ENCODE results near the gene LTBP2. TPM values are rescaled to one million over a fixed set of nuclear protein-coding genes. Genes with fewer than 3 reads are reported as not detected.

Gene LTBP2
- total RNA-seq, 1 experiment from 2014 or later, result 1.5 TPM

- ATAC-seq (no peak), DNase-seq (ENCODE audit: low read depth, low spot score) (no peak)
- ChIA-PET CTCF (no interaction called here), RAD21 (ENCODE audit: low non-redundant PET in 1 of 2, low total read pairs in 2 of 2, uncharacterized antibody in 2 of 2, unreplicated experiment in 2 of 2) (interaction anchor here in 1 of 2 experiments (0.6 kb wide), 1 partner anchor 275 kb away, joined by 6 read pairs; no protein-coding TSS in a partner anchor), POLR2A (no interaction called here)
- no peak overlapping the region for H3K27ac ChIP-seq (ENCODE audit: low read depth, low read length)
- H3K4me1 ChIP-seq (ENCODE audit: control insufficient read depth in 1 of 2, insufficient read depth in 2 of 2, low read length in 2 of 2), result no peaks in the 10 kb centered on the region
- BruUV-seq (replicated peaks), result no TSS peak
- intact Hi-C loops (cut with micrococcal nuclease), result no loop called here
- H3K36me3 ChIP-seq (ENCODE audit: control insufficient read depth in 1 of 2, insufficient read depth in 2 of 2, low read length in 2 of 2), result no peaks in the 10 kb centered on the region
- H3K9me3 ChIP-seq (ENCODE audit: control insufficient read depth in 1 of 2, insufficient read depth in 1 of 2, low read depth in 1 of 2, low read length in 2 of 2), result no peaks in the 10 kb centered on the region
- no peaks in the 10 kb centered on the region for H3K79me2 ChIP-seq (ENCODE audit: insufficient read depth, low read length)
- no peak overlapping the region for H2AFZ ChIP-seq (ENCODE audit: low read depth, low read length, poor library complexity, severe bottlenecking)
- H3K9ac ChIP-seq (ENCODE audit: low read length), result no peak overlapping the region
- no peaks in the 10 kb centered on the region for H3K9me2 ChIP-seq (ENCODE audit: insufficient read depth)
- H3K4me3 ChIP-seq (replicated peaks in 1 of 2; ENCODE audit: low read depth in 1 of 2, low read length in 2 of 2), result no peak overlapping the region
- no peak overlapping the region for H3K4me2 ChIP-seq (ENCODE audit: low read length)
- H3K27me3 ChIP-seq (ENCODE audit: insufficient read depth, low read length), result no peaks in the 10 kb centered on the region
- TF ChIP-seq EZH2phosphoT487 (IDR thresholded peaks at IDR 0.05; ENCODE audit: borderline replicate concordance), result no peak
- no peak for TF ChIP-seq ELF1 (IDR thresholded peaks at IDR 0.05; ENCODE audit: borderline replicate concordance, low read depth)
- no peak for TF ChIP-seq JUND (IDR thresholded peaks at IDR 0.05)
- TF ChIP-seq EZH2 (IDR thresholded peaks at IDR 0.05), result no peak
- TF ChIP-seq, protein P1, sequence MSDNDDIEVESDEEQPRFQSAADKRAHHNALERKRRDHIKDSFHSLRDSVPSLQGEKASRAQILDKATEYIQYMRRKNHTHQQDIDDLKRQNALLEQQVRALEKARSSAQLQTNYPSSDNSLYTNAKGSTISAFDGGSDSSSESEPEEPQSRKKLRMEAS (IDR thresholded peaks at IDR 0.05), result no peak
- TF ChIP-seq CEBPB (IDR thresholded peaks at IDR 0.05; ENCODE audit: low read depth), result no peak
- TF ChIP-seq YY1 (IDR thresholded peaks at IDR 0.05; ENCODE audit: extremely low read depth, insufficient replicate concordance, low read depth, low read length), result no peak
- no peak for TF ChIP-seq ZFX (IDR thresholded peaks at IDR 0.05)
- no peak for TF ChIP-seq POLR2A (IDR thresholded peaks at IDR 0.05; ENCODE audit: borderline replicate concordance, extremely low read depth, insufficient read depth, insufficient read length)
- TF ChIP-seq, protein P2, sequence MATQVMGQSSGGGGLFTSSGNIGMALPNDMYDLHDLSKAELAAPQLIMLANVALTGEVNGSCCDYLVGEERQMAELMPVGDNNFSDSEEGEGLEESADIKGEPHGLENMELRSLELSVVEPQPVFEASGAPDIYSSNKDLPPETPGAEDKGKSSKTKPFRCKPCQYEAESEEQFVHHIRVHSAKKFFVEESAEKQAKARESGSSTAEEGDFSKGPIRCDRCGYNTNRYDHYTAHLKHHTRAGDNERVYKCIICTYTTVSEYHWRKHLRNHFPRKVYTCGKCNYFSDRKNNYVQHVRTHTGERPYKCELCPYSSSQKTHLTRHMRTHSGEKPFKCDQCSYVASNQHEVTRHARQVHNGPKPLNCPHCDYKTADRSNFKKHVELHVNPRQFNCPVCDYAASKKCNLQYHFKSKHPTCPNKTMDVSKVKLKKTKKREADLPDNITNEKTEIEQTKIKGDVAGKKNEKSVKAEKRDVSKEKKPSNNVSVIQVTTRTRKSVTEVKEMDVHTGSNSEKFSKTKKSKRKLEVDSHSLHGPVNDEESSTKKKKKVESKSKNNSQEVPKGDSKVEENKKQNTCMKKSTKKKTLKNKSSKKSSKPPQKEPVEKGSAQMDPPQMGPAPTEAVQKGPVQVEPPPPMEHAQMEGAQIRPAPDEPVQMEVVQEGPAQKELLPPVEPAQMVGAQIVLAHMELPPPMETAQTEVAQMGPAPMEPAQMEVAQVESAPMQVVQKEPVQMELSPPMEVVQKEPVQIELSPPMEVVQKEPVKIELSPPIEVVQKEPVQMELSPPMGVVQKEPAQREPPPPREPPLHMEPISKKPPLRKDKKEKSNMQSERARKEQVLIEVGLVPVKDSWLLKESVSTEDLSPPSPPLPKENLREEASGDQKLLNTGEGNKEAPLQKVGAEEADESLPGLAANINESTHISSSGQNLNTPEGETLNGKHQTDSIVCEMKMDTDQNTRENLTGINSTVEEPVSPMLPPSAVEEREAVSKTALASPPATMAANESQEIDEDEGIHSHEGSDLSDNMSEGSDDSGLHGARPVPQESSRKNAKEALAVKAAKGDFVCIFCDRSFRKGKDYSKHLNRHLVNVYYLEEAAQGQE (IDR thresholded peaks at IDR 0.05; ENCODE audit: low read depth), result no peak
- TF ChIP-seq RAD21 (IDR thresholded peaks at IDR 0.05; ENCODE audit: low read depth), result no peak
- no peak for TF ChIP-seq ZNF274 (IDR thresholded peaks at IDR 0.05; ENCODE audit: low read depth, low read length)
- TF ChIP-seq SP1 (IDR thresholded peaks at IDR 0.05; ENCODE audit: low read depth), result no peak
- TF ChIP-seq POLR2AphosphoS5 (IDR thresholded peaks at IDR 0.05; ENCODE audit: low read depth, low read length), result no peak
- TF ChIP-seq SIN3A (IDR thresholded peaks at IDR 0.05; ENCODE audit: low read depth), result no peak
- TF ChIP-seq CBX3 (IDR thresholded peaks at IDR 0.05; ENCODE audit: low read depth), result no peak
- TF ChIP-seq ATF3 (IDR thresholded peaks at IDR 0.05), result no peak
- no peaks in the 10 kb centered on the region for H4K20me1 ChIP-seq (ENCODE audit: insufficient read depth)
Observed at GRCh38 chr14:74551431-74552371, 60.3 kb downstream of the LTBP2 start.
